Hepatocyte (in vitro differentiated cells): ENCODE data around the gene KRT85. TPM values are rescaled to one million over a fixed set of nuclear protein-coding genes. Genes with fewer than 3 reads are reported as not detected.

ENCODE experiments used
- DNase-seq: peaks from one replicate; pipeline ENCODE4 v3.0.0-alpha.2; 2016; ENCODE audit warnings: low spot score
- H2AFZ ChIP-seq: fragments of 200-600 bp; sonication (generic); 2 replicates; pipeline ENCODE4 v1.6.0; 2016; ENCODE audit warnings: antibody characterized with exemption, mild to moderate bottlenecking
- H3K27ac ChIP-seq: fragments of 200-600 bp; sonication (generic); 2 replicates; pipeline ENCODE4 v1.5.1; 2016; ENCODE audit warnings: mild to moderate bottlenecking
- H3K27me3 ChIP-seq: fragments of 200-600 bp; sonication (generic); 2 replicates; pipeline ENCODE4 v1.6.1; 2016
- H3K36me3 ChIP-seq: fragments of 200-600 bp; sonication (generic); replicated peaks from 2 replicates; pipeline ENCODE4 v1.5.1; 2016; ENCODE audit warnings: low read depth; ENCODE audit not compliant: insufficient read depth
- H3K4me1 ChIP-seq: fragments of 200-600 bp; sonication (generic); 2 replicates; pipeline ENCODE4 v1.5.1; 2016; ENCODE audit warnings: mild to moderate bottlenecking, moderate library complexity; ENCODE audit not compliant: insufficient read depth
- H3K4me2 ChIP-seq: fragments of 200-600 bp; sonication (generic); 2 replicates; pipeline ENCODE4 v1.6.0; 2016
- H3K4me3 ChIP-seq: fragments of 200-600 bp; sonication (generic); 2 replicates; pipeline ENCODE4 v1.5.1; 2016; ENCODE audit warnings: mild to moderate bottlenecking
- H3K79me2 ChIP-seq: fragments of 200-600 bp; sonication (generic); 2 replicates; pipeline ENCODE4 v1.6.0; 2017; ENCODE audit warnings: mild to moderate bottlenecking
- H3K9me2 ChIP-seq: fragments of 200-600 bp; sonication (generic); replicated peaks from 2 replicates; pipeline ENCODE4 v1.6.0; 2017; ENCODE audit warnings: mild to moderate bottlenecking; ENCODE audit not compliant: insufficient read depth
- H3K9me3 ChIP-seq: fragments of 200-600 bp; sonication (generic); 2 replicates; pipeline ENCODE4 v1.5.1; 2016; ENCODE audit warnings: low read depth, mild to moderate bottlenecking
- H4K20me1 ChIP-seq: fragments of 200-600 bp; sonication (generic); 2 replicates; pipeline ENCODE4 v1.6.0; 2016; ENCODE audit warnings: mild to moderate bottlenecking; ENCODE audit not compliant: insufficient read depth, poor library complexity, severe bottlenecking
- CTCF ChIP-seq: fragments of 200-600 bp; sonication (generic); IDR thresholded peaks from 2 replicates; pipeline ENCODE4 v1.5.1; 2016; ENCODE audit warnings: antibody characterized with exemption, mild to moderate bottlenecking; ENCODE audit not compliant: poor library complexity
- EZH2 ChIP-seq: fragments of 200-600 bp; sonication (generic); IDR thresholded peaks from 2 replicates; pipeline ENCODE4 v1.6.1; 2016; ENCODE audit warnings: antibody characterized with exemption, mild to moderate bottlenecking, borderline replicate concordance
- EZH2phosphoT487 ChIP-seq: fragments of 200-600 bp; sonication (generic); IDR thresholded peaks from one replicate; pipeline ENCODE4 v1.6.1; 2018; ENCODE audit warnings: antibody characterized with exemption, mild to moderate bottlenecking, low read depth, moderate library complexity; ENCODE audit not compliant: unreplicated experiment, severe bottlenecking
- WGBS: methylation state at CpG from one replicate; pipeline ENCODE4 v1.1.6; 2016; ENCODE audit warnings: low lambda C conversion rate; ENCODE audit errors: missing lambda C conversion rate; 5-methylcytosine and 5-hydroxymethylcytosine counted together
- polyA plus RNA-seq: library from polyadenylated mRNA; unstranded; fragments of >200 nt; fragmentation: Nextera tagmentation; extraction: Ambion mirVana; gene quantifications from 2 replicates; pipeline ENCODE4 v1.2.1, GENCODE V29; 2016
- total RNA-seq: library from RNA; depleted of rRNA; stranded (reverse); fragments of >200 nt; gene quantifications from 2 replicates; pipeline ENCODE4 v1.2.3, GENCODE V29; 2014

Gene KRT85
- total and polyA plus RNA-seq, 2 experiments from 2014 or later, result not detected

DNA sequence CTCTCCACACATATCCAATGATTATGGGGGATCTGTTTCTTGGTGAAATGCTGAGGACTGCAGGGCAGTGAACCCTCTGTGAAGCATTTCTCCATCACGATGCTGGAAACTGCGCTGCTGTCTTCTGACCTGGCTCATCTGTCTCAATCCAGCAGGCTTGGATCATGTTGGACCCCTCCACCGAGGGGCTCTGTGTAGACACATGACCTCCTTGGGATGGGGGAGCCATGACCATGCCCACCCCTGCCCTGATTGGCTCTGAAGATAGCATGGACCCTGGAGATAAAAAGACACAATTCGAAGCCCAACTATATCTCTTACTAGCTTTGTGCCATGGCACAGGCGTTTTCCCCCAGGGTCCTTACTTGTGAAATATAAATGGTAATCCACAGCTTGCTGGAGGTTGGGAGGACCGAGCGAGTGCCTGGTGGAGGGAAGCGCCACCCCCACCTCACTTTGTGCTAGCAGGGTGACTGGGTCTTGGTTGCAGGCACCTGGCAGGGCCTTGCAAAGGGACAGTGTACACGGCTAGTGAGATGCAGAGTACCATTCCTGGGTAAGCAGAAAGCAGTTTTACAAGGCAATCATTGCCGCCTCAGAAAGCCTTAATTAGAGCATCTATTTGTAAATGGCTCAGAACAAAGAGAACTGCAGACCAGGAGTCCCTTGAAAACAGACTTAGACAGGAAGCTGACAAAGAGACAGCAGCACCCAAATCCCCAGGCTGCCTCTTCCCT lies 43.7 kb downstream of the KRT85 start:
- H3K4me2 ChIP-seq, result no peak overlapping the region
- no peak overlapping the region for H3K4me3 ChIP-seq
- no peak overlapping the region for H2AFZ ChIP-seq
- H3K9me3 ChIP-seq, result no peaks in the 10 kb centered on the region
- no peak overlapping the region for H3K27ac ChIP-seq
- H3K79me2 ChIP-seq, result no peaks in the 10 kb centered on the region
- WGBS, result 79% methylated on average over 10 of the region's 10 CpGs
- TF ChIP-seq EZH2phosphoT487 (no peak), CTCF (no peak), EZH2 (no peak)
- DNase-seq, result no peak
- peaks cover 4% of the 10 kb centered on the region for H3K27me3 ChIP-seq
- no peaks in the 10 kb centered on the region for H3K36me3 ChIP-seq
- H3K9me2 ChIP-seq, result no peaks in the 10 kb centered on the region
- no peaks in the 10 kb centered on the region for H4K20me1 ChIP-seq
- H3K4me1 ChIP-seq, result no peaks in the 10 kb centered on the region

DNA sequence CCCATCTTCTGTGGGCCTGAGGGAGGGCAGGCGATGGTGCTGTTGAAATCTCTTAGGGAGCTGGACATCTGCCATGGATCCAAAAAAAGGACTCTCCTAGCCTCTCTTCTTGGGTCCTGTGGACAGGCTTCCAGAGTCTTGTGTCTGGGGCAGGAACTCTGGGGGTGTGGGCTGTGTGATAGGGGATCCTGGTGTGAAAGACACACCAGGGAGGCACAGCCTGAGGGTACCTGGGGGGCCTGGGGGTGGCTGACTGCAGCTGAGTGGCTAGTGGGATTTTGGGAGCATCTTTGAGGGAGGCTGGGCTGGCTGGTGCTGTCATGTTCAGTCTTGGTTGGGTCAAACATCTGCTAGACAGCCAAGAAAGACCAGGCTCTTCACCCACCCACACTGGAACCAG lies 44.3 kb downstream of the KRT85 start:
- Histone ChIP-seq H3K27ac (no peak overlapping the region), H3K9me3 (no peaks in the 10 kb centered on the region), H3K36me3 (no peaks in the 10 kb centered on the region), H3K4me3 (no peak overlapping the region), H3K27me3 (peaks cover 4% of the 10 kb centered on the region), H3K4me2 (no peak overlapping the region), H4K20me1 (no peaks in the 10 kb centered on the region), H3K4me1 (no peaks in the 10 kb centered on the region), H2AFZ (no peak overlapping the region), H3K79me2 (no peaks in the 10 kb centered on the region), H3K9me2 (no peaks in the 10 kb centered on the region)
- TF ChIP-seq EZH2phosphoT487 (no peak), CTCF (no peak), EZH2 (no peak)
- WGBS, result 73% methylated on average over 1 of the region's 1 CpG
- no peak for DNase-seq

- Histone ChIP-seq H3K27ac (no peak overlapping the region), H3K79me2 (no peaks in the 10 kb centered on the region), H2AFZ (no peak overlapping the region), H3K36me3 (no peaks in the 10 kb centered on the region), H3K27me3 (peaks cover 4% of the 10 kb centered on the region), H4K20me1 (no peaks in the 10 kb centered on the region), H3K4me3 (no peak overlapping the region), H3K4me1 (no peaks in the 10 kb centered on the region), H3K4me2 (no peak overlapping the region), H3K9me2 (no peaks in the 10 kb centered on the region), H3K9me3 (no peaks in the 10 kb centered on the region)
- WGBS, result 94% methylated on average over 1 of the region's 1 CpG
- TF ChIP-seq EZH2phosphoT487 (no peak), CTCF (no peak), EZH2 (no peak)
- DNase-seq, result no peak
These were observed 45.2 kb downstream of the KRT85 start for GRCh38 chr12:52322069-52322468.
